IPS-18c (cell line): ENCODE measurements around the gene HS6ST1.

Experiments used
- H3K4me3 ChIP-seq: 2 replicates; pipeline ENCODE4 v1.7.0; 2013; ENCODE audit warnings: low read depth, mild to moderate bottlenecking, low read length, moderate library complexity; ENCODE audit not compliant: insufficient read depth
- H3K9me3 ChIP-seq: one replicate; pipeline ENCODE4 v1.6.1; 2013; ENCODE audit warnings: mild to moderate bottlenecking, low read length, moderate library complexity; ENCODE audit not compliant: control insufficient read depth, insufficient read depth

The HS6ST1 gene

GRCh38 chr2:128282246-128282975 lies 36.3 kb downstream of the HS6ST1 start:
- Histone ChIP-seq H3K4me3 (no peak overlapping the region), H3K9me3 (no peaks in the 10 kb centered on the region)

DNA sequence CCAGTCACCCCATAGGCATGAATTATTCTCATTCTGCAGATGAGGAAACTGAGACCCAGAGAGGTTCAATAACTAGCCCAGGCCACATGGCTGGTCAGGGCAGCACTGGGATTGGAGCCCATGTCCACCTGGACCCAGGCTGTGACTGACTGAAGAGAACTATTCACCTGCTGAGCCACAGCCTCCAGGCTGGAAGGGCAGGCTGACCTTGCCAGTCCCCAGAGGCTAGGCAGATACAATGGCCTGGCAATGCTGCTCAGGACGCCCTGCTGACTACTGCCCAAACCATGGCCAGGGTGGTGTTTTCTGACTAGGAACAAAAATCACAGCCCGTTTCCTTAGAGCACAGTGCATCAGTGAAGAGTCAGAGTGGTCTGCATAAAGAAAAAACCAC lies 36.8 kb downstream of the HS6ST1 start:
- H3K9me3 ChIP-seq: no peaks in the 10 kb centered on the region
- H3K4me3 ChIP-seq: no peak overlapping the region

DNA sequence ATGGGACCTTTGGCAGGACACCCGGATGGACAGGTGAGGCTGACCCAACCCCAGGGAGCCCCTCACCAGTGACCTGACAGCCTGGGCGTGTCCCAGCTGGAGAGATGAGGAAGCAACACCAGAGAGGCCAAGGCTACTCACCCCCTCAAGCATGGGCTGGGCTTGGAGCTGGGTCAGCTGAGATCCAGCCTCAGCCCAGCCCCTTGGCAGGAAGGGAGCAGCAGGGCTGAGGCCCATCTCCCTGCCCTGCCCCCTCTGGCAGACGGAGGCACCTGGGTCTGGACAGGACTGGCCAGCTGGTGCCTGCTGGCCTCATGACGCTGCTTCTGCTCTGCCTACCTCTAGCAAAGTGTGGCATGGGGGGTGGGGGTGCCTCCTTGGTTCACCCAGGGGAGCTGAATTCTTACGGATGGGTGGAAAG lies 37.8 kb downstream of the HS6ST1 start:
- Histone ChIP-seq H3K4me3 (no peak overlapping the region), H3K9me3 (no peaks in the 10 kb centered on the region)

DNA sequence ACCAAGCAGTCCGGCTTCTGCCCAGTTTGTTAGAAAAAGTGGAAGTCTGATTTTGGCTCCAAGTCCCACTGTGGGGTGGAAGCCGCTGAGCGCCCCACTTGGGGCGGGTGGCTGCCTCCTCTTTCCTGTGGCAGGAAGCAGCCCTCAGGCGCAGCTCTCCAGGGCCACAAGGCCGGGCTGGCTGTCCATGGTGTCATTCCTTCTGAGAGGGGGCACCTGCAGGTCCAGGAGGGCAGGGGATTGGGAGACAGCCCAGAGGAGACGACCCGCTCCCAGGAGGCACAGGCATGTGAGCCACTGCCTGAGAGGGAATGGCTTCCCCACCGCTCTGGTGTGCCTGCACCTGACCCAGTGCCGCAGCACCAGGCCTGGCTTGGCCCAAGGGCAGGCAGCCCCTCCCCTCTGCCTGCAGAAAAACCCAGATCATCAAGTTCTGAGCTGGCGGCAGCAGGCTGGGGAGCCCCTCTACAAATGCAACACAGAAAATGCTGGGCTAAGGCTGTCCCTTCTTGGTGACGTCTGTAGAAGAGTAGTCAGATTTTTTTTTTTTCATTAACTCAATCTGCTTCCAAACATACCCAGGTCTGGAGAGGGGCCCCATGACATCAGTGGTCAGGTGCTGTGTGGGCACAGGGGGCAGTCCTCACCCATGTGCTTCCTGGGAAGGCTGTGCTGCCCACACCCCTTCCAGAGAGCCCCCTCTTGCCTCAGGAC lies 38.4 kb downstream of the HS6ST1 start:
- no peak overlapping the region for H3K4me3 ChIP-seq
- peaks cover 2% of the 10 kb centered on the region for H3K9me3 ChIP-seq

- Histone ChIP-seq H3K4me3 (no peak overlapping the region), H3K9me3 (peaks cover 2% of the 10 kb centered on the region)
Measured at GRCh38 chr2:128279786-128280157, 38.9 kb downstream of the HS6ST1 start.

GRCh38 chr2:128279009-128279408 lies 39.7 kb downstream of the HS6ST1 start:
- H3K4me3 ChIP-seq: no peak overlapping the region
- H3K9me3 ChIP-seq: peaks cover 2% of the 10 kb centered on the region

GRCh38 chr2:128277961-128278681 lies 40.5 kb downstream of the HS6ST1 start:
- no peak overlapping the region for H3K4me3 ChIP-seq
- H3K9me3 ChIP-seq: peaks cover 2% of the 10 kb centered on the region

DNA sequence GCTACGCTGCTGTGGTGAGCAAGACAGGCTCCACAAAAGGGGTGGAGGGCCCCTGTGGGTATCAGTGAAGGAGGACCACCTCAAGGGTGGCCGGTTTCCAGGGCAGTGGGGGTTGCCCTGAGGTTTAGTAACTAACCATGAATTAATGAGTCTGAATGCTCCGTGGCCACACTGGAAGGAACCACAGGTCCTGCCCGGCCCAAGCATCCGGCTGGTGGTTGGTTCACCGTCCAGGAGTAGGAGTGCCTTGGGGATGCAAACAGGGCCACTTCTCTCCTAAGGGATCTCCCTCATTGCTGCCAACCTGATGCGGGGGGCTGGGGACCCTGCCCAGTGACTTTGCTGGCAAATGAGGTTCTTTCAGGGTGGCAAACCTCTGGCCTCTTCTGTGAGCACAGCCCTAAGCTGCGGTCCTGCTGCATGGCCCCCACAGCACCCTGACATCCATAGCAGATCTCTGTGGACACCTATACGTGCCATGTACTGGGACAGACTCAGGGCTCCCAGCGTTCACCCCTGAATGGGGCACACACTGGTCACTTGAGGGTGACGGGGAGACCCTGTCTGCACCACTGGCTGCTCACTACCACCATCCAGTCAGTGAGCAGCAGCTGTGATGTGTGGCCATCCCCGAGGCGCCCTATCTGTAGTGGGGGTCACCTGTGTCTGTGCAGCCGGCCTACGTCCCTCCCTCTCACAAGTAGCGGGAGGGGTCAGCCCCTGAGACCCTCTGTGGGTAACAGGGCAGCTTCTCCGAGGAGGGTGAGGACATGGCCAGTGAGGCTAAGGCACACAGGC lies 41.6 kb downstream of the HS6ST1 start:
- H3K4me3 ChIP-seq: no peak overlapping the region
- H3K9me3 ChIP-seq: peaks cover 2% of the 10 kb centered on the region

DNA sequence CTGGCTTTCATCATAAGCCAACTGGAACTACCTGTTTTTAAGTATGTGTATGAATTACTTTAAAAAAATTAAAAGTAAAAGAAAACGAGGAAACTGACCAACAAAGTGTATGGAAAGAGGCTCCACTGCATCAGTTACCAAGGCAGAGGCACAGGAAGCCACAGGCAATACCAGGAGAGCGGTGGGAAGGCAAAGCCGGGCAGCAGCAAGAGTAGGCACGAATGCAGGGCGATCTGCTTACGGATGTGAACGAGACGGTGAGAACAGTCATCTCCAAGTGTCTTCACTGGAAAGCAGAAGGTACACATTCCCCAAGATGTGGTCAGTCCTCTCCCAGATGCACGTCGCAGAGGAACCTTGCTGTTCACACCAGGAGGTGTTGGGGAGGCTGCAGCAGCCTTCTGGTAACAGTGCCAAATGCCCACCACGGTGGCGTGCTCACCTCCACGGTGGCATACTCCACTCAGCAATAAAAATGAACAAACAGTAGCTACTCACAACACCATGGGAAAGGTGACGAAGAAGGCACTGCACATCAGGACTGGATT lies 43.1 kb downstream of the HS6ST1 start:
- no peak overlapping the region for H3K4me3 ChIP-seq
- H3K9me3 ChIP-seq: peaks cover 2% of the 10 kb centered on the region

- Histone ChIP-seq H3K4me3 (no peak overlapping the region), H3K9me3 (peaks cover 2% of the 10 kb centered on the region)
Measured at GRCh38 chr2:128274218-128274617, 44.5 kb downstream of the HS6ST1 start.

- Histone ChIP-seq H3K9me3 (peaks cover 2% of the 10 kb centered on the region), H3K4me3 (no peak overlapping the region)
Measured at GRCh38 chr2:128273469-128274081, 45.1 kb downstream of the HS6ST1 start.

- no peak overlapping the region for H3K4me3 ChIP-seq
- H3K9me3 ChIP-seq: peaks cover 2% of the 10 kb centered on the region
Measured at GRCh38 chr2:128272601-128273468, 45.8 kb downstream of the HS6ST1 start.

DNA sequence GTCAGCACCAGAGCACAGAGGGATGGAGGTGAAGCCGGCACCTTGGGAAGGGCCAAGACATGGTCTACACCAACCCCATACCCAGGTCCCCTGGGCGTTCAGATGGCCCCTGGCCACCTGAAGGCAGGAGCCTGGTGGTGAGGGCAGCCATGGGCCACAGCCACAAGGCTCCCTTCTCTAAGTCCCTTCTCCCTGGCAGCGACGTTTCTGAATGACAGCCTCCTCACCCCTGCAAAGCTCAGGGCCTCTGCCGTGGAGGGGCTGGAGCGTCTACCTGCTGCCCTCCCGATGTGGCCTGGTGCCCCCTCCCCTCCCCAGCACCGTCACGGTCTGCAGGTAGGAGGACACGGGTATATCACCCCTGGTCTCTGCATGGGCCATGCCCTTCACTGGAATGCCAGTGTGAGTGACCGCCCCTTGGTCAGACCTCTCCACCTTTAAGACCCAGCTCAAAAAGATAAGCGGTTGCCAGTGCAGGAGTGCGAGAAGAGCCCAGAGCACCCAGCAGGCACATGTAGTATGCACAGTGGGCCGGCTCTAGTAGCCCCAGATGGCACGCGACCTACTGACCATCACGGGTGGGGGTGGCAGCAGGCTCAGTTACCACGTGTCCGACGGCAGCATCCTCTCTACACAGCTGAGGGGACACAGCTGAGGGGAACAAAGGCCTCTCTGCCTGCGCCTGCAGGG lies 46.6 kb downstream of the HS6ST1 start:
- H3K9me3 ChIP-seq: peaks cover 2% of the 10 kb centered on the region
- H3K4me3 ChIP-seq: no peak overlapping the region

- Histone ChIP-seq H3K9me3 (peaks cover 2% of the 10 kb centered on the region), H3K4me3 (no peak overlapping the region)
Measured at GRCh38 chr2:128271597-128271910, 47.1 kb downstream of the HS6ST1 start.

- Histone ChIP-seq H3K4me3 (no peak overlapping the region), H3K9me3 (peaks cover 2% of the 10 kb centered on the region)
Measured at GRCh38 chr2:128270672-128271596, 47.7 kb downstream of the HS6ST1 start.
